ENCODE results near the gene OGDHL.

DNA sequence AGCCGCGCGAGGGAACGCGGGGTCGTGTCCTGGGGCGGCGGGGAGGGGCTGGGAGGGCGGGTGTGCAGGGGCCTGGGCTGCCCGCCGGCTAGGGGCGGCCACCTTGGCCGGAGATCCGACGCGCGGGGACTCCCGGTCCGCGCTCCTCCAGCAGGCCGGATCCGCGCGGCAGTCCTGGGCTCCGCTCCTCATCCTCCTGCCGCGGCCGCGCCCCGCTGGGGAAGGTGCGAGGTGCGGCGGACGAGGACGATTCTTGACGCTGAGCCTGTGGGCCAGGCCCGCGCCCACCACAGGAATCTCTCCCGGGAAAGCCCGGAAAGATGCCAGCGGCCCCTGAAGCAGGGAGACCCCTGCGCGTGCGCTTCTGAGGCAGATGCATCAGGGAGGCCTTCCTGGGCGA is 6.6 kb upstream of the OGDHL start:
- TF ChIP-seq EP300 (conservative IDR thresholded peaks at IDR 0.05; ENCODE audit: poor library complexity, severe bottlenecking) (no peak), EZH2 (IDR thresholded peaks at IDR 0.05; ENCODE audit: borderline replicate concordance, insufficient read depth, low read length, poor library complexity, severe bottlenecking) (no peak)
- TF ChIP-seq, protein P1, sequence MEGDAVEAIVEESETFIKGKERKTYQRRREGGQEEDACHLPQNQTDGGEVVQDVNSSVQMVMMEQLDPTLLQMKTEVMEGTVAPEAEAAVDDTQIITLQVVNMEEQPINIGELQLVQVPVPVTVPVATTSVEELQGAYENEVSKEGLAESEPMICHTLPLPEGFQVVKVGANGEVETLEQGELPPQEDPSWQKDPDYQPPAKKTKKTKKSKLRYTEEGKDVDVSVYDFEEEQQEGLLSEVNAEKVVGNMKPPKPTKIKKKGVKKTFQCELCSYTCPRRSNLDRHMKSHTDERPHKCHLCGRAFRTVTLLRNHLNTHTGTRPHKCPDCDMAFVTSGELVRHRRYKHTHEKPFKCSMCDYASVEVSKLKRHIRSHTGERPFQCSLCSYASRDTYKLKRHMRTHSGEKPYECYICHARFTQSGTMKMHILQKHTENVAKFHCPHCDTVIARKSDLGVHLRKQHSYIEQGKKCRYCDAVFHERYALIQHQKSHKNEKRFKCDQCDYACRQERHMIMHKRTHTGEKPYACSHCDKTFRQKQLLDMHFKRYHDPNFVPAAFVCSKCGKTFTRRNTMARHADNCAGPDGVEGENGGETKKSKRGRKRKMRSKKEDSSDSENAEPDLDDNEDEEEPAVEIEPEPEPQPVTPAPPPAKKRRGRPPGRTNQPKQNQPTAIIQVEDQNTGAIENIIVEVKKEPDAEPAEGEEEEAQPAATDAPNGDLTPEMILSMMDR (IDR thresholded peaks at IDR 0.05; ENCODE audit: poor library complexity, severe bottlenecking) = no peak

All from neural cell (in vitro differentiated cells).